Panc1 (cell line): ENCODE data around the gene OGFOD3.

ENCODE experiments used
- CTCF ChIP-seq: fragments of 450-650 bp; IDR thresholded peaks from 2 replicates; pipeline ENCODE4 v1.5.1; 2017; ENCODE audit warnings: mild to moderate bottlenecking
- POLR2AphosphoS5 ChIP-seq: IDR thresholded peaks from 2 replicates; pipeline ENCODE4 v1.6.1; 2012; ENCODE audit warnings: mild to moderate bottlenecking, low read depth, low read length, moderate library complexity
- SIN3A ChIP-seq: IDR thresholded peaks from 2 replicates; pipeline ENCODE4 v1.6.1; 2012; ENCODE audit warnings: low read depth, mild to moderate bottlenecking, low read length, moderate library complexity, borderline replicate concordance; ENCODE audit not compliant: insufficient read depth

- no peak for TF ChIP-seq SIN3A
- TF ChIP-seq CTCF = no peak
- TF ChIP-seq POLR2AphosphoS5 = no peak
Observed at GRCh38 chr17:82446124-82446523, 27.7 kb upstream of the OGFOD3 start.
